Right ventricle myocardium inferior (tissue), 1 donor: ENCODE results near the gene CARTPT. TPM values are rescaled to one million over a fixed set of nuclear protein-coding genes. Genes with fewer than 3 reads are reported as not detected.

Experiments used
- ATAC-seq: fragments of 200-7000 bp; cut with Tn5 transposase; one replicate; pipeline ENCODE4 v1.9.1; 2020; ENCODE audit warnings: mild to moderate bottlenecking, moderate library complexity
- DNase-seq: peaks from one replicate; pipeline ENCODE4 v3.0.0; 2021; ENCODE audit errors: missing footprints
- intact Hi-C: fragments of 100-400 bp; cut with DNase I; formaldehyde crosslinking; loops from one replicate; pipeline ENCODE4 v1.11.0; 2022
- long read RNA-seq: library from polyadenylated mRNA; unstranded; transcript quantifications from one replicate; pipeline ENCODE4 v2.0.0, GENCODE V29; 2021
- total RNA-seq: library from RNA; stranded (reverse); fragmentation: NEBNext Ultra II Directional; extraction: Animal tissue kit (Norgen Biotek cat#: 25700); gene quantifications from one replicate; pipeline ENCODE4 v1.2.1, GENCODE V29; 2021
- donor health status: DM: no; HTN: yes; CAD: no; lungs with severe emphysema.

CARTPT gene
- total RNA-seq, result not detected
- long read RNA-seq, result 0 reads

GRCh38 chr5:71719063-71719964 lies at the start of gene CARTPT:
CARTPT (plus strand) TSS chr5:71719275; CDS start chr5:71719294, 19 bp downstream.
- ATAC-seq (no peak), DNase-seq (no peak)
- intact Hi-C loops, result no loop called here

GRCh38 chr5:71677977-71678376 lies 41.1 kb upstream of the CARTPT start:
- intact Hi-C loops, result no loop called here
- no peak for DNase-seq
- ATAC-seq, result no peak

GRCh38 chr5:71679714-71680113 lies 39.4 kb upstream of the CARTPT start:
- ATAC-seq (no peak), DNase-seq (no peak)
- intact Hi-C loops, result no loop called here

GRCh38 chr5:71680510-71680909 lies 38.6 kb upstream of the CARTPT start:
- intact Hi-C loops, result no loop called here
- DNase-seq (no peak), ATAC-seq (no peak)

- DNase-seq (no peak), ATAC-seq (no peak)
- intact Hi-C loops, result no loop called here
Observed at GRCh38 chr5:71681296-71681695, 37.8 kb upstream of the CARTPT start.

GRCh38 chr5:71684309-71684708 lies 34.8 kb upstream of the CARTPT start:
- ATAC-seq (no peak), DNase-seq (no peak)
- intact Hi-C loops, result no loop called here

GRCh38 chr5:71693828-71694427 lies 25.1 kb upstream of the CARTPT start:
- ATAC-seq, result no peak
- no peak for DNase-seq
- intact Hi-C loops, result no loop called here

- intact Hi-C loops, result no loop called here
- DNase-seq (no peak), ATAC-seq (no peak)
Observed at GRCh38 chr5:71695071-71695470, 24.0 kb upstream of the CARTPT start.

GRCh38 chr5:71695595-71695994 lies 23.5 kb upstream of the CARTPT start:
- intact Hi-C loops, result no loop called here
- DNase-seq (no peak), ATAC-seq (no peak)

- DNase-seq (no peak), ATAC-seq (peak; percentile 80)
- intact Hi-C loops, result no loop called here
Observed at GRCh38 chr5:71697967-71698366, 21.1 kb upstream of the CARTPT start.

- ATAC-seq (no peak), DNase-seq (no peak)
- intact Hi-C loops, result no loop called here
Observed at GRCh38 chr5:71699233-71699632, 19.8 kb upstream of the CARTPT start.

GRCh38 chr5:71699751-71700150 lies 19.3 kb upstream of the CARTPT start:
- intact Hi-C loops, result no loop called here
- DNase-seq (no peak), ATAC-seq (no peak)

- DNase-seq, result no peak
- intact Hi-C loops, result no loop called here
- ATAC-seq, result no peak
Observed at GRCh38 chr5:71700803-71701202, 18.3 kb upstream of the CARTPT start.

GRCh38 chr5:71701407-71701806 lies 17.7 kb upstream of the CARTPT start:
- intact Hi-C loops, result no loop called here
- ATAC-seq (no peak), DNase-seq (no peak)

- intact Hi-C loops, result no loop called here
- DNase-seq, result no peak
- no peak for ATAC-seq
Observed at GRCh38 chr5:71703941-71704340, 15.1 kb upstream of the CARTPT start.

- no peak for ATAC-seq
- intact Hi-C loops, result no loop called here
Observed at GRCh38 chr5:71705421-71705820, 13.7 kb upstream of the CARTPT start.

GRCh38 chr5:71706906-71707305 lies 12.2 kb upstream of the CARTPT start:
- no peak for DNase-seq
- ATAC-seq, result no peak
- intact Hi-C loops, result no loop called here

More at GRCh38 chr5:71705421-71705820, 13.7 kb upstream of the CARTPT start:
- no peak for DNase-seq

GRCh38 chr5:71711610-71712009 lies 7.5 kb upstream of the CARTPT start:
- DNase-seq, result no peak
- ATAC-seq, result no peak
- intact Hi-C loops, result no loop called here

- intact Hi-C loops, result no loop called here
- DNase-seq (no peak), ATAC-seq (no peak)
Observed at GRCh38 chr5:71714911-71715310, 4.2 kb upstream of the CARTPT start.

GRCh38 chr5:71727978-71728377 lies 8.9 kb downstream of the CARTPT start:
- no peak for DNase-seq
- intact Hi-C loops, result no loop called here
- ATAC-seq, result no peak
